HUES48 (cell line): ENCODE data around the gene KIF6.

Source experiments
- H3K27ac ChIP-seq: one replicate; pipeline ENCODE4 v1.7.0; 2013; ENCODE audit warnings: low read depth, low read length, inconsistent platforms
- H3K27me3 ChIP-seq: 2 replicates; pipeline ENCODE4 v1.6.1; 2013; ENCODE audit warnings: mild to moderate bottlenecking, low read length; ENCODE audit not compliant: control insufficient read depth, insufficient read depth
- H3K36me3 ChIP-seq: 2 replicates; pipeline ENCODE4 v1.6.1; 2013; ENCODE audit warnings: low read length; ENCODE audit not compliant: control insufficient read depth, insufficient read depth
- H3K4me1 ChIP-seq: 2 replicates; pipeline ENCODE4 v1.6.1; 2013; ENCODE audit warnings: mild to moderate bottlenecking, low read length; ENCODE audit not compliant: control insufficient read depth, insufficient read depth
- H3K4me3 ChIP-seq: 2 replicates; pipeline ENCODE4 v1.5.1; 2013; ENCODE audit warnings: mild to moderate bottlenecking, low read depth, low read length
- H3K9ac ChIP-seq: 2 replicates; pipeline ENCODE4 v1.6.1; 2013; ENCODE audit warnings: mild to moderate bottlenecking, low read depth, low read length, moderate library complexity
- H3K9me3 ChIP-seq: 2 replicates; pipeline ENCODE4 v1.6.1; 2013; ENCODE audit warnings: low read length; ENCODE audit not compliant: control insufficient read depth, insufficient read depth

KIF6 gene

DNA sequence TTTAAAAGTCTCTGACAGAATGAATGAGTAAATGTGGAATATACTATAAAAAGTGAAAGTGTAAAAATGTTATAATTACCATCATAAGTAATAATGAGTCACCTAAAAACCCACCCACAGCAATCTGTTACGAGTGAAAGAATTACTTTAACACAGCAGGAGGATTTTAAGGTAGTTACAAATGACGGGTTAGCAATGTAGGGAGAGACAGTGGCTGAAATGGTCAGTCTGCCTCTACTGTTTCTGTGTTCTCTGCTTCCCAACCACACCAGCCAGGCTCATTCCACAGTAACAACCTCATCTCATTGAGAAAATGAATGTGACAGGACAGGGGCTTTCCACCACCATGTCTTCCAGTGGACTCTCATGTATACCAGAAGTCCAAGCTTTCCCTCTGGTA is 278.3 kb downstream of the KIF6 start:
- no peaks in the 10 kb centered on the region for H3K9me3 ChIP-seq
- no peak overlapping the region for H3K27ac ChIP-seq
- no peak overlapping the region for H3K4me3 ChIP-seq
- no peaks in the 10 kb centered on the region for H3K36me3 ChIP-seq
- H3K4me1 ChIP-seq, result no peaks in the 10 kb centered on the region
- H3K27me3 ChIP-seq, result no peaks in the 10 kb centered on the region
- no peak overlapping the region for H3K9ac ChIP-seq

- no peaks in the 10 kb centered on the region for H3K4me1 ChIP-seq
These were observed 279.5 kb downstream of the KIF6 start for GRCh38 chr6:39445667-39446066.

DNA sequence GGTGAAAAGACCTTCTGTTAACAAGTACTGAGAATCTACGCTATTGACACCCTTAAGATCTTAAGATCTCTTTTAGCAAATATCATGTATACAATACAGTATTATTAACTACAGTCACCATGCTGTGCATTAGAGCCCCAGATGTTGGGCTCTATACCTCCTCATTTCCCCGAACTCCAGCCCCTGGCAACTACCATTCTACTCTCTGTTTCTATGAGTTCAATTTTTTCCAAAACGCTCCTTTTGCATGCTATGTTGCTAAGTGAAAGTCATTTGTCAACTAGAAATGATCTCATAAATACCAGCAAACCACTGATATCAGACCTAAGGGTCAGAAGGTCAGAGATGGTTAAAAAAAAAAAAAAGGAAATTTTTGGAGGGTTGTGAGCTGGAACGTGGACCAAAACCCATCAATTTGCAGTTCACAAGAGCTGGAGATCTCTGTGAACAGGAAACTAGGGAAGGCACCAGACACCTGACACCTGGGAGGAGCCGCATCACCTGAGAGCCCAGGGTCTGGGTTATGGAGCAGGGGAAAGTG is 280.7 kb downstream of the KIF6 start:
- Histone ChIP-seq H3K9ac (no peak overlapping the region), H3K9me3 (no peaks in the 10 kb centered on the region), H3K27me3 (no peaks in the 10 kb centered on the region)

More at GRCh38 chr6:39445667-39446066, 279.5 kb downstream of the KIF6 start:
- no peak overlapping the region for H3K9ac ChIP-seq
- H3K36me3 ChIP-seq, result no peaks in the 10 kb centered on the region
- no peak overlapping the region for H3K27ac ChIP-seq
- H3K9me3 ChIP-seq, result no peaks in the 10 kb centered on the region
- H3K27me3 ChIP-seq, result no peaks in the 10 kb centered on the region
- no peak overlapping the region for H3K4me3 ChIP-seq

GRCh38 chr6:39441986-39442385 is 283.2 kb downstream of the KIF6 start:
- H3K36me3 ChIP-seq, result no peaks in the 10 kb centered on the region
- H3K9me3 ChIP-seq, result no peaks in the 10 kb centered on the region
- no peak overlapping the region for H3K9ac ChIP-seq
- no peaks in the 10 kb centered on the region for H3K27me3 ChIP-seq
- H3K27ac ChIP-seq, result no peak overlapping the region
- H3K4me1 ChIP-seq, result no peaks in the 10 kb centered on the region
- no peak overlapping the region for H3K4me3 ChIP-seq

More for the DNA sequence above, 280.7 kb downstream of the KIF6 start:
- Histone ChIP-seq H3K27ac (no peak overlapping the region), H3K4me3 (no peak overlapping the region), H3K4me1 (no peaks in the 10 kb centered on the region), H3K36me3 (no peaks in the 10 kb centered on the region)

- Histone ChIP-seq H3K4me1 (no peaks in the 10 kb centered on the region), H3K4me3 (no peak overlapping the region), H3K27ac (no peak overlapping the region), H3K27me3 (no peaks in the 10 kb centered on the region), H3K36me3 (no peaks in the 10 kb centered on the region), H3K9ac (no peak overlapping the region), H3K9me3 (no peaks in the 10 kb centered on the region)
These were observed 283.9 kb downstream of the KIF6 start for GRCh38 chr6:39441301-39441700.

GRCh38 chr6:39440039-39440426 is 285.2 kb downstream of the KIF6 start:
- no peaks in the 10 kb centered on the region for H3K4me1 ChIP-seq
- H3K9me3 ChIP-seq, result no peaks in the 10 kb centered on the region
- H3K36me3 ChIP-seq, result no peaks in the 10 kb centered on the region
- H3K4me3 ChIP-seq, result no peak overlapping the region
- H3K27ac ChIP-seq, result no peak overlapping the region
- H3K27me3 ChIP-seq, result no peaks in the 10 kb centered on the region
- no peak overlapping the region for H3K9ac ChIP-seq

- H3K4me1 ChIP-seq, result no peaks in the 10 kb centered on the region
- H3K27ac ChIP-seq, result no peak overlapping the region
- no peaks in the 10 kb centered on the region for H3K27me3 ChIP-seq
- no peak overlapping the region for H3K4me3 ChIP-seq
- H3K9me3 ChIP-seq, result no peaks in the 10 kb centered on the region
- H3K9ac ChIP-seq, result no peak overlapping the region
- no peaks in the 10 kb centered on the region for H3K36me3 ChIP-seq
These were observed 285.7 kb downstream of the KIF6 start for GRCh38 chr6:39439342-39440038.

DNA sequence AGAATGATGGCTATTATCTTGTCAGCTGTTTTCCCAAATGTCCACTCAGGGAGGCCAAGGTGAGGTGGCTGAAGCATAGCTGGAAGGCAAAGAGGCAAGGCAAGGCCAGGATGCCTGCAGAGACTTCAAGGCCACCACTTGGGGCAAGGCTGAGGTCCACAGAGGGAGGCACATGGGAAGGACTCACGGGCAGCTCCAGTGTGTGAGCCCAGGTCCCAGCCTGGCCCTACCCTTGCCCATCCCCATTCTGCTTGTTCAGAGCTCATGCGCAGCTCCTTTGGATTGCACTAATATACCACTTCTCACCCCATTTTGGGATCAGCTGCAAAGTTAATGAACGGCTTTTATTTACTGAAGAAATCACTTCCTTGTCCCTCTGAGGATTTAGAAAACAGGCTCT is 291.6 kb downstream of the KIF6 start:
- Histone ChIP-seq H3K4me3 (no peak overlapping the region), H3K9me3 (no peaks in the 10 kb centered on the region), H3K27ac (no peak overlapping the region), H3K36me3 (no peaks in the 10 kb centered on the region), H3K4me1 (no peaks in the 10 kb centered on the region), H3K27me3 (no peaks in the 10 kb centered on the region), H3K9ac (no peak overlapping the region)

DNA sequence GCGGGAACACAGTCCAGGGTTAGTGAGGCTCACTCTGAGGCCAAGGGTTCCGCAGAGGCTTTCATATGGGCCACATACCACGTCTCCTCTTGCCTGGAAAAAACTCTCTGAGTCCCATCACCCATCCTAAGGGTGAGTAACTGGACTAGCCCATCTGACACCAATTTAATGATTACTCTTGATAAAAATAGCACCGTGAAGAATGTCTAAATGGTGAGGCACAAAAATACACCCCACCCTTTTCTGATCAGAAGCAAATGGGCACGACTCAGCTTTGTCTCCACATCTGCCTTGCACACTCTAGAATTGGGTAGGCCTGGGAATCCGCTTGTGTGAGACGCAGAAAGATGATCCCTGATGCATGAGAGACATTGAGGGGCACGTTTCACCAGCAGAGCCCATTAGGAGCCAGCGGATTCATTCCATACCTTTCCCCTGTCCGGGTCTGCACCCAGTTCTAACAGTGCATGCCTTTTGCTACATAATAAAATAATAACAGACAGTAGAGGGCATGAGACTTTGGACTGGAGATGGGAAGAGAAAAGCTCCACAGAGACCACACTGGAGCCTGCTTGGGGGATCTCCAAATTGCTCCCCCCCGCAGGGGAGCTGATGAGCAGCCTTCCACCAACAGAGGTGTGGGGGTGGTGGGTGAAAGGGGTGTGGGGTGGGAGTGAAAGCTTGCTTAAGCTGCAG is 292.7 kb downstream of the KIF6 start:
- Histone ChIP-seq H3K4me1 (no peaks in the 10 kb centered on the region), H3K27me3 (no peaks in the 10 kb centered on the region), H3K36me3 (no peaks in the 10 kb centered on the region), H3K9me3 (no peaks in the 10 kb centered on the region), H3K9ac (no peak overlapping the region), H3K4me3 (no peak overlapping the region), H3K27ac (no peak overlapping the region)

- H3K27ac ChIP-seq, result no peak overlapping the region
These were observed 294.2 kb downstream of the KIF6 start for GRCh38 chr6:39430871-39431523.

GRCh38 chr6:39430446-39430845 is 294.8 kb downstream of the KIF6 start:
- Histone ChIP-seq H3K9me3 (no peaks in the 10 kb centered on the region), H3K4me1 (no peaks in the 10 kb centered on the region), H3K27me3 (no peaks in the 10 kb centered on the region), H3K36me3 (no peaks in the 10 kb centered on the region), H3K4me3 (no peak overlapping the region), H3K27ac (no peak overlapping the region), H3K9ac (no peak overlapping the region)

More at GRCh38 chr6:39430871-39431523, 294.2 kb downstream of the KIF6 start:
- Histone ChIP-seq H3K27me3 (no peaks in the 10 kb centered on the region), H3K36me3 (no peaks in the 10 kb centered on the region), H3K4me3 (no peak overlapping the region), H3K9ac (no peak overlapping the region), H3K9me3 (no peaks in the 10 kb centered on the region), H3K4me1 (no peaks in the 10 kb centered on the region)
